HEK293 (cell line): ENCODE measurements around the gene PTGER1.

Source experiments
- CTCF ChIA-PET: fragments of 350-600 bp; formaldehyde crosslinking; extraction: SDS; loops from one replicate; lab custom pipeline; 2021; ENCODE audit warnings: antibody characterized with exemption; lab: Yijun Ruan, JAX
- POLR2A ChIA-PET: fragments of 300-600 bp; formaldehyde crosslinking; extraction: SDS; loops from one replicate; lab custom pipeline; 2020; ENCODE audit warnings: antibody characterized with exemption, inconsistent platforms; lab: Yijun Ruan, JAX
- H3K27ac ChIP-seq: fragments of 200-500 bp; sonication (Bioruptor generic); 2 replicates; pipeline ENCODE4 v1.5.1; 2014; ENCODE audit warnings: low read depth, low read length, control low read depth, inconsistent platforms; ENCODE audit errors: extremely low read depth
- H3K36me3 ChIP-seq, 2 experiments: fragments of 200-500 bp in 1 of 2; sonication (Bioruptor generic) in 1 of 2; 1 replicate in 1 of 2; 2 replicates in 1 of 2; pipeline ENCODE4 v1.5.1; 2014 to 2017; ENCODE audit warnings: inconsistent platforms in 2 of 2, low read length in 2 of 2; ENCODE audit not compliant: control insufficient read depth in 2 of 2, insufficient read depth in 1 of 2
- H3K4me1 ChIP-seq: fragments of 200-500 bp; sonication (Bioruptor generic); 2 replicates; pipeline ENCODE4 v1.5.1; 2014; ENCODE audit warnings: mild to moderate bottlenecking, low read length, inconsistent platforms; ENCODE audit not compliant: control insufficient read depth, insufficient read depth
- H3K4me3 ChIP-seq: 2 replicates; pipeline ENCODE4 v1.5.1; 2011; ENCODE audit warnings: low read depth, mild to moderate bottlenecking, control low read depth, low read length, moderate library complexity
- H3K9me3 ChIP-seq: fragments of 200-500 bp; sonication (Bioruptor generic); 2 replicates; pipeline ENCODE4 v1.5.1; 2014; ENCODE audit warnings: low read depth, low read length, inconsistent platforms; ENCODE audit not compliant: control insufficient read depth, insufficient read depth
- PRDM10 ChIP-seq: fragments of 450-650 bp; formaldehyde crosslinking; IDR thresholded peaks from 2 replicates; pipeline ENCODE4 v1.5.1; 2016; ENCODE audit warnings: missing biosample characterization, missing genetic modification characterization
- SALL2 ChIP-seq: fragments of 450-650 bp; formaldehyde crosslinking; IDR thresholded peaks from 2 replicates; pipeline ENCODE4 v1.5.0; 2017; ENCODE audit warnings: missing biosample characterization, mild to moderate bottlenecking, missing genetic modification characterization, borderline replicate concordance
- YY1 ChIP-seq: fragments of 450-650 bp; formaldehyde crosslinking; IDR thresholded peaks from 2 replicates; pipeline ENCODE4 v1.5.1; 2018; ENCODE audit warnings: missing biosample characterization, missing genetic modification characterization
- ZBTB7A ChIP-seq: fragments of 450-650 bp; formaldehyde crosslinking; IDR thresholded peaks from 2 replicates; pipeline ENCODE4 v1.5.1; 2016; ENCODE audit warnings: low read depth, missing biosample characterization, missing genetic modification characterization
- ZIC2 ChIP-seq: fragments of 450-650 bp; formaldehyde crosslinking; IDR thresholded peaks from 2 replicates; pipeline ENCODE4 v1.5.1; 2016; ENCODE audit warnings: missing biosample characterization, missing genetic modification characterization
- ZNF132 ChIP-seq: fragments of 450-650 bp; formaldehyde crosslinking; IDR thresholded peaks from 2 replicates; pipeline ENCODE4 v1.5.1; 2017; ENCODE audit warnings: missing biosample characterization, missing genetic modification characterization, borderline replicate concordance
- TF ChIP-seq, protein P1 (sequence below): fragments of 450-650 bp; formaldehyde crosslinking; IDR thresholded peaks from 2 replicates; pipeline ENCODE4 v1.5.1; 2016; ENCODE audit warnings: missing biosample characterization, missing genetic modification characterization
- TF ChIP-seq, protein P2 (sequence below): fragments of 450-650 bp; formaldehyde crosslinking; IDR thresholded peaks from 2 replicates; pipeline ENCODE4 v1.5.1; 2016; ENCODE audit warnings: missing biosample characterization, missing genetic modification characterization, low read depth
- TF ChIP-seq, protein P3 (sequence below): fragments of 450-650 bp; formaldehyde crosslinking; IDR thresholded peaks from 2 replicates; pipeline ENCODE4 v1.5.1; 2016; ENCODE audit warnings: missing biosample characterization, missing genetic modification characterization, borderline replicate concordance

Gene PTGER1

GRCh38 chr19:14479975-14480699 lies 5.0 kb upstream of the PTGER1 start (continued):
- no peak for TF ChIP-seq PRDM10 (tag by site-specific recombination)
- TF ChIP-seq ZNF132 (tag by site-specific recombination): no peak
- peak; percentile 61; the same call in 1 of the 2 replicates for TF ChIP-seq ZBTB7A (tag by site-specific recombination)
- TF ChIP-seq YY1 (tag by site-specific recombination): no peak
- TF ChIP-seq, protein P1, sequence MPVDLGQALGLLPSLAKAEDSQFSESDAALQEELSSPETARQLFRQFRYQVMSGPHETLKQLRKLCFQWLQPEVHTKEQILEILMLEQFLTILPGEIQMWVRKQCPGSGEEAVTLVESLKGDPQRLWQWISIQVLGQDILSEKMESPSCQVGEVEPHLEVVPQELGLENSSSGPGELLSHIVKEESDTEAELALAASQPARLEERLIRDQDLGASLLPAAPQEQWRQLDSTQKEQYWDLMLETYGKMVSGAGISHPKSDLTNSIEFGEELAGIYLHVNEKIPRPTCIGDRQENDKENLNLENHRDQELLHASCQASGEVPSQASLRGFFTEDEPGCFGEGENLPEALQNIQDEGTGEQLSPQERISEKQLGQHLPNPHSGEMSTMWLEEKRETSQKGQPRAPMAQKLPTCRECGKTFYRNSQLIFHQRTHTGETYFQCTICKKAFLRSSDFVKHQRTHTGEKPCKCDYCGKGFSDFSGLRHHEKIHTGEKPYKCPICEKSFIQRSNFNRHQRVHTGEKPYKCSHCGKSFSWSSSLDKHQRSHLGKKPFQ (tag by site-specific recombination): no peak
- TF ChIP-seq, protein P2, sequence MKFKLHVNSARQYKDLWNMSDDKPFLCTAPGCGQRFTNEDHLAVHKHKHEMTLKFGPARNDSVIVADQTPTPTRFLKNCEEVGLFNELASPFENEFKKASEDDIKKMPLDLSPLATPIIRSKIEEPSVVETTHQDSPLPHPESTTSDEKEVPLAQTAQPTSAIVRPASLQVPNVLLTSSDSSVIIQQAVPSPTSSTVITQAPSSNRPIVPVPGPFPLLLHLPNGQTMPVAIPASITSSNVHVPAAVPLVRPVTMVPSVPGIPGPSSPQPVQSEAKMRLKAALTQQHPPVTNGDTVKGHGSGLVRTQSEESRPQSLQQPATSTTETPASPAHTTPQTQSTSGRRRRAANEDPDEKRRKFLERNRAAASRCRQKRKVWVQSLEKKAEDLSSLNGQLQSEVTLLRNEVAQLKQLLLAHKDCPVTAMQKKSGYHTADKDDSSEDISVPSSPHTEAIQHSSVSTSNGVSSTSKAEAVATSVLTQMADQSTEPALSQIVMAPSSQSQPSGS: no peak
- 0 out of 2 replicates have a peak, but pooled peaks have one; percentile 13 for TF ChIP-seq ZIC2 (tag by site-specific recombination)

- Histone ChIP-seq H3K27ac (no peak overlapping the region), H3K4me3 (no peak overlapping the region), H3K4me1 (no peaks in the 10 kb centered on the region; the same call in 1 of the 2 replicates), H3K9me3 (no peaks in the 10 kb centered on the region), H3K36me3 (peaks cover 0 to 40% of the 10 kb centered on the region in 2 experiments; a peak in 2 of 3 replicates)
- no peak for TF ChIP-seq SALL2 (tag by site-specific recombination)
- TF ChIP-seq PRDM10 (tag by site-specific recombination): peak; percentile 46; the same call in 1 of the 2 replicates
- TF ChIP-seq, protein P3, sequence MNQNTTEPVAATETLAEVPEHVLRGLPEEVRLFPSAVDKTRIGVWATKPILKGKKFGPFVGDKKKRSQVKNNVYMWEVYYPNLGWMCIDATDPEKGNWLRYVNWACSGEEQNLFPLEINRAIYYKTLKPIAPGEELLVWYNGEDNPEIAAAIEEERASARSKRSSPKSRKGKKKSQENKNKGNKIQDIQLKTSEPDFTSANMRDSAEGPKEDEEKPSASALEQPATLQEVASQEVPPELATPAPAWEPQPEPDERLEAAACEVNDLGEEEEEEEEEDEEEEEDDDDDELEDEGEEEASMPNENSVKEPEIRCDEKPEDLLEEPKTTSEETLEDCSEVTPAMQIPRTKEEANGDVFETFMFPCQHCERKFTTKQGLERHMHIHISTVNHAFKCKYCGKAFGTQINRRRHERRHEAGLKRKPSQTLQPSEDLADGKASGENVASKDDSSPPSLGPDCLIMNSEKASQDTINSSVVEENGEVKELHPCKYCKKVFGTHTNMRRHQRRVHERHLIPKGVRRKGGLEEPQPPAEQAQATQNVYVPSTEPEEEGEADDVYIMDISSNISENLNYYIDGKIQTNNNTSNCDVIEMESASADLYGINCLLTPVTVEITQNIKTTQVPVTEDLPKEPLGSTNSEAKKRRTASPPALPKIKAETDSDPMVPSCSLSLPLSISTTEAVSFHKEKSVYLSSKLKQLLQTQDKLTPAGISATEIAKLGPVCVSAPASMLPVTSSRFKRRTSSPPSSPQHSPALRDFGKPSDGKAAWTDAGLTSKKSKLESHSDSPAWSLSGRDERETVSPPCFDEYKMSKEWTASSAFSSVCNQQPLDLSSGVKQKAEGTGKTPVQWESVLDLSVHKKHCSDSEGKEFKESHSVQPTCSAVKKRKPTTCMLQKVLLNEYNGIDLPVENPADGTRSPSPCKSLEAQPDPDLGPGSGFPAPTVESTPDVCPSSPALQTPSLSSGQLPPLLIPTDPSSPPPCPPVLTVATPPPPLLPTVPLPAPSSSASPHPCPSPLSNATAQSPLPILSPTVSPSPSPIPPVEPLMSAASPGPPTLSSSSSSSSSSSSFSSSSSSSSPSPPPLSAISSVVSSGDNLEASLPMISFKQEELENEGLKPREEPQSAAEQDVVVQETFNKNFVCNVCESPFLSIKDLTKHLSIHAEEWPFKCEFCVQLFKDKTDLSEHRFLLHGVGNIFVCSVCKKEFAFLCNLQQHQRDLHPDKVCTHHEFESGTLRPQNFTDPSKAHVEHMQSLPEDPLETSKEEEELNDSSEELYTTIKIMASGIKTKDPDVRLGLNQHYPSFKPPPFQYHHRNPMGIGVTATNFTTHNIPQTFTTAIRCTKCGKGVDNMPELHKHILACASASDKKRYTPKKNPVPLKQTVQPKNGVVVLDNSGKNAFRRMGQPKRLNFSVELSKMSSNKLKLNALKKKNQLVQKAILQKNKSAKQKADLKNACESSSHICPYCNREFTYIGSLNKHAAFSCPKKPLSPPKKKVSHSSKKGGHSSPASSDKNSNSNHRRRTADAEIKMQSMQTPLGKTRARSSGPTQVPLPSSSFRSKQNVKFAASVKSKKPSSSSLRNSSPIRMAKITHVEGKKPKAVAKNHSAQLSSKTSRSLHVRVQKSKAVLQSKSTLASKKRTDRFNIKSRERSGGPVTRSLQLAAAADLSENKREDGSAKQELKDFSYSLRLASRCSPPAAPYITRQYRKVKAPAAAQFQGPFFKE (tag by site-specific recombination): no peak
- ChIA-PET CTCF (interaction anchor here (0.5 to 3.2 kb wide), 26 partner anchors 7 to 768 kb away, joined by 3 to 23 read pairs (median 3); partner anchors contain the start of genes ADGRE5, ASF1B and GIPC1), POLR2A (interaction anchor here (1.0 kb wide), 1 partner anchor 39 kb away, joined by 3 read pairs; the partner anchor contains the start of gene DNAJB1)
Observed at GRCh38 chr19:14479309-14479974, 4.3 kb upstream of the PTGER1 start.
